H1 (cell line): ENCODE measurements around the gene NAT10.

Source experiments
- CBX5 ChIP-seq: fragments of 300-800, 300-1000 bp; sonication (generic); IDR thresholded peaks from 2 replicates; pipeline ENCODE4 v1.7.1; 2016; ENCODE audit warnings: antibody characterized with exemption, low read length, low read depth
- CEBPB ChIP-seq: IDR thresholded peaks from 2 replicates; pipeline ENCODE4 v1.6.1; 2012; ENCODE audit warnings: low read depth, low read length
- CTCF ChIP-seq, 3 experiments: IDR thresholded peaks; 1 replicate in 2 of 3; 2 replicates in 1 of 3; pipeline versions ENCODE4 v1.5.1 to v1.6.1; 2011; ENCODE audit warnings: low read length in 3 of 3, mild to moderate bottlenecking in 3 of 3, inconsistent platforms in 2 of 3, low read depth in 1 of 3, moderate library complexity in 1 of 3; ENCODE audit not compliant: insufficient read depth in 1 of 3; ENCODE audit errors: control extremely low read depth in 1 of 3
- EP300 ChIP-seq, 2 experiments: IDR thresholded peaks; 1 replicate in 1 of 2; 2 replicates in 1 of 2; pipeline ENCODE4 v1.6.1; 2011 to 2012; ENCODE audit warnings: low read depth in 2 of 2, low read length in 2 of 2, mild to moderate bottlenecking in 2 of 2, borderline replicate concordance in 1 of 2, inconsistent platforms in 1 of 2, moderate library complexity in 1 of 2
- EZH2 ChIP-seq: fragments of 200-600 bp; sonication (generic); IDR thresholded peaks from 2 replicates; pipeline ENCODE4 v1.7.1; 2012; ENCODE audit warnings: low read depth, mild to moderate bottlenecking, moderate library complexity, low read length, inconsistent platforms; ENCODE audit not compliant: severe bottlenecking
- FOSL1 ChIP-seq: IDR thresholded peaks from 2 replicates; pipeline ENCODE4 v1.6.1; 2011; ENCODE audit warnings: mild to moderate bottlenecking, low read depth, low read length, moderate library complexity; ENCODE audit not compliant: insufficient read depth
- GTF2F1 ChIP-seq: IDR thresholded peaks from 2 replicates; pipeline ENCODE4 v1.6.1; 2012; ENCODE audit warnings: low read depth, low read length, improper control_type of control experiment, borderline replicate concordance
- JUN ChIP-seq: IDR thresholded peaks from 2 replicates; pipeline ENCODE4 v1.6.1; 2011; ENCODE audit warnings: low read depth, mild to moderate bottlenecking, improper control_type of control experiment, low read length
- JUND ChIP-seq: IDR thresholded peaks from 2 replicates; pipeline ENCODE4 v1.6.1; 2011; ENCODE audit warnings: mild to moderate bottlenecking, improper control_type of control experiment, low read length
- MAX ChIP-seq: IDR thresholded peaks from 2 replicates; pipeline ENCODE4 v1.6.1; 2012; ENCODE audit warnings: inconsistent platforms
- POLR2A ChIP-seq, 2 experiments: IDR thresholded peaks; 1 replicate in 1 of 2; 2 replicates in 1 of 2; pipeline ENCODE4 v1.6.1; 2011; ENCODE audit warnings: low read depth in 2 of 2, low read length in 2 of 2, mild to moderate bottlenecking in 2 of 2; ENCODE audit errors: control extremely low read depth in 1 of 2
- POLR2AphosphoS5 ChIP-seq: IDR thresholded peaks from 2 replicates; pipeline ENCODE4 v1.6.1; 2011; ENCODE audit warnings: low read depth, low read length
- SP4 ChIP-seq: IDR thresholded peaks from 2 replicates; pipeline ENCODE4 v1.6.1; 2012; ENCODE audit warnings: low read length, inconsistent platforms
- TCF12 ChIP-seq: IDR thresholded peaks from 2 replicates; pipeline ENCODE4 v1.6.1; 2011; ENCODE audit warnings: low read depth, mild to moderate bottlenecking, low read length

GRCh38 chr11:34147581-34147980 lies 42.2 kb downstream of the NAT10 start:
- no peak for TF ChIP-seq POLR2AphosphoS5
- no peak for TF ChIP-seq CTCF (IDR thresholded peaks at IDR 0.05; ENCODE audit: control extremely low read depth in 1 of 3, insufficient read depth in 1 of 3, low read depth in 1 of 3, low read length in 3 of 3)
- TF ChIP-seq JUND = no peak
- TF ChIP-seq TCF12 = no peak
- TF ChIP-seq POLR2A (IDR thresholded peaks at IDR 0.05; ENCODE audit: control extremely low read depth in 1 of 2, low read depth in 2 of 2, low read length in 2 of 2) = no peak
- no peak for TF ChIP-seq EP300 (IDR thresholded peaks at IDR 0.05; ENCODE audit: borderline replicate concordance in 1 of 2, low read depth in 2 of 2, low read length in 2 of 2)
- no peak for TF ChIP-seq SP4
- TF ChIP-seq CEBPB = no peak
- TF ChIP-seq EZH2 = no peak
- TF ChIP-seq MAX = no peak
- TF ChIP-seq CBX5 = no peak
- TF ChIP-seq JUN = no peak
- no peak for TF ChIP-seq GTF2F1
- TF ChIP-seq FOSL1 = no peak
